ENCODE results near the gene RPL13. TPM values are rescaled to one million over a fixed set of nuclear protein-coding genes. Genes with fewer than 3 reads are reported as not detected.
A peak's percentile ranks its signal among the peaks of the same experiment; 100 is the strongest.

Gene RPL13
- total RNA-seq, 2 donors from 2014 or later = 1,855 to 2,011 TPM

- Histone ChIP-seq H3K9me3 (no peaks in the 10 kb centered on the region), H3K27me3 (peaks cover 32% of the 10 kb centered on the region), H3K4me3 (peak within 1 kb of the TSS; percentile 26), H3K36me3 (no peaks in the 10 kb centered on the region), H3K27ac (no peak within 1 kb of the TSS), H3K4me1 (peaks cover 11% of the 10 kb centered on the region), H3K9ac (ENCODE audit: low read depth in 2 of 2, low read length in 2 of 2) (peak within 1 kb of the TSS in 1 of 2 donors; percentile 35)
- intact Hi-C loops (cut with DNase I) = loop anchor here (10.0 kb wide), 1 partner anchor 69 kb away; no protein-coding TSS in a partner anchor
- DNase-seq = no peak
- TF ChIP-seq CTCF (IDR thresholded peaks at IDR 0.05) = no peak
Measured at GRCh38 chr16:89575247-89576152, 15.0 kb downstream of the RPL13 start, which contains the start of gene CPNE7. Gene CPNE7, plus strand, starts transcription at chr16:89575758. Its CDS starts 140 bp downstream, at chr16:89575898.

- intact Hi-C loops (cut with DNase I) = loop anchor here (10.0 kb wide), 1 partner anchor 68 kb away; no protein-coding TSS in a partner anchor
- peak overlapping the region; percentile 7 for H3K4me3 ChIP-seq
Measured at GRCh38 chr16:89576153-89577054, 15.9 kb downstream of the RPL13 start.

GRCh38 chr16:89577055-89577759 is 16.7 kb downstream of the RPL13 start:
- Histone ChIP-seq H3K9ac (ENCODE audit: low read depth in 2 of 2, low read length in 2 of 2) (no peak overlapping the region), H3K27me3 (peaks cover 32% of the 10 kb centered on the region), H3K9me3 (no peaks in the 10 kb centered on the region), H3K4me1 (peaks cover 11% of the 10 kb centered on the region), H3K27ac (no peak overlapping the region), H3K36me3 (no peaks in the 10 kb centered on the region), H3K4me3 (no peak overlapping the region)
- no peak for TF ChIP-seq CTCF (IDR thresholded peaks at IDR 0.05)
- intact Hi-C loops (cut with DNase I) = loop anchor here (10.0 kb wide), 1 partner anchor 68 kb away; no protein-coding TSS in a partner anchor
- DNase-seq = no peak

More at GRCh38 chr16:89576153-89577054, 15.9 kb downstream of the RPL13 start:
- no peak for TF ChIP-seq CTCF (IDR thresholded peaks at IDR 0.05)
- Histone ChIP-seq H3K4me1 (peaks cover 11% of the 10 kb centered on the region), H3K27me3 (peaks cover 32% of the 10 kb centered on the region), H3K9ac (ENCODE audit: low read depth in 2 of 2, low read length in 2 of 2) (peak overlapping the region in 1 of 2 donors; percentile 35), H3K36me3 (no peaks in the 10 kb centered on the region), H3K27ac (no peak overlapping the region), H3K9me3 (no peaks in the 10 kb centered on the region)
- DNase-seq = no peak

GRCh38 chr16:89579351-89579750 is 18.9 kb downstream of the RPL13 start:
- H3K36me3 ChIP-seq = no peaks in the 10 kb centered on the region
- intact Hi-C loops (cut with DNase I) = loop anchor here (10.0 kb wide), 1 partner anchor 65 kb away; no protein-coding TSS in a partner anchor
- H3K27ac ChIP-seq = no peak overlapping the region
- peaks cover 25% of the 10 kb centered on the region for H3K27me3 ChIP-seq
- DNase-seq = no peak
- no peak overlapping the region for H3K4me3 ChIP-seq
- H3K9ac ChIP-seq (ENCODE audit: low read depth in 2 of 2, low read length in 2 of 2) = no peak overlapping the region
- H3K4me1 ChIP-seq = peaks cover 10% of the 10 kb centered on the region
- no peaks in the 10 kb centered on the region for H3K9me3 ChIP-seq
- no peak for TF ChIP-seq CTCF (IDR thresholded peaks at IDR 0.05)

All from colonic mucosa (tissue), 4 donors.